NCI-H1436 treated with DMSO at 0.1 percent for 48 hours (cell line): ENCODE results near the gene MAD1L1.

Experiments used
- DNase-seq: peaks from one replicate; lab custom pipeline; 2025; lab: John Stamatoyannopoulos, UW

The MAD1L1 gene

DNA sequence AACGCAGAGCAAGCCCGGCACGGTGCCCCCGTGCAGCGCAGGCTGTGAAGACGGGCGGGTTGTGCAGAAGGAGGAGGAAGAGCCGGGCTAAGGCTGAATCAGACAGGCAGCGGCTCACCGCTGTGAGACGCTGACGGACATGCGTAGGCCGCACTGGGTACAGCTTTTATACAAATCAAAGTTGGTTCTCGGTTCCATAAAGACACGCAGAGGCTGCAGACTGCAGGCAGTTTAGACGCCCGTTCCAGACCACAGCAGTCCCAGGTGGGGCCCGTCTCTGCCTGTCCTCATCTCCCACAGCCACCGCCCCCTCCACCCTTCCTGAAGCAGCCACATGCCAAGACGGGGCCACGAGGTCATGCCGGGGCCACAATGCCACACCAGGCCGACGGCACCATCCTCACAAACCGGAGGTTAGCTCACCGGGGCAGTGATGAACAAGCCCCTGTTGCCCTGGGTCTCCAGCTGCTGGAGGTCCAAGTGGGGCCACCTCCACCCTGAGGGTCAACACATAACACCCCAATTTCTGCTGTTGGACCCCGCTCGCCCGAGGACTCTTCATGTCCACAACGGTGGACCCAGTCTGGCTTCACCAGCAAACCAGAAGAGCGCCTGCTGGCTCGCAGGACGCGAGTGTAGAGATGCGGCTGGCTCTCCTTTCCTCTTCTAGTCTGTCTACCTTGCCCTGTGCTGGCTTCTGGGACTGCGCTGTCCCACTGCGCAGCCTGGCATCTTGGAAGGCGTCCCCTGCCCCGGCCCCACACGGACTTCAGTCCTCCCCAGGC, 335.5 kb downstream of the MAD1L1 start:
- DNase-seq = no peak

DNA sequence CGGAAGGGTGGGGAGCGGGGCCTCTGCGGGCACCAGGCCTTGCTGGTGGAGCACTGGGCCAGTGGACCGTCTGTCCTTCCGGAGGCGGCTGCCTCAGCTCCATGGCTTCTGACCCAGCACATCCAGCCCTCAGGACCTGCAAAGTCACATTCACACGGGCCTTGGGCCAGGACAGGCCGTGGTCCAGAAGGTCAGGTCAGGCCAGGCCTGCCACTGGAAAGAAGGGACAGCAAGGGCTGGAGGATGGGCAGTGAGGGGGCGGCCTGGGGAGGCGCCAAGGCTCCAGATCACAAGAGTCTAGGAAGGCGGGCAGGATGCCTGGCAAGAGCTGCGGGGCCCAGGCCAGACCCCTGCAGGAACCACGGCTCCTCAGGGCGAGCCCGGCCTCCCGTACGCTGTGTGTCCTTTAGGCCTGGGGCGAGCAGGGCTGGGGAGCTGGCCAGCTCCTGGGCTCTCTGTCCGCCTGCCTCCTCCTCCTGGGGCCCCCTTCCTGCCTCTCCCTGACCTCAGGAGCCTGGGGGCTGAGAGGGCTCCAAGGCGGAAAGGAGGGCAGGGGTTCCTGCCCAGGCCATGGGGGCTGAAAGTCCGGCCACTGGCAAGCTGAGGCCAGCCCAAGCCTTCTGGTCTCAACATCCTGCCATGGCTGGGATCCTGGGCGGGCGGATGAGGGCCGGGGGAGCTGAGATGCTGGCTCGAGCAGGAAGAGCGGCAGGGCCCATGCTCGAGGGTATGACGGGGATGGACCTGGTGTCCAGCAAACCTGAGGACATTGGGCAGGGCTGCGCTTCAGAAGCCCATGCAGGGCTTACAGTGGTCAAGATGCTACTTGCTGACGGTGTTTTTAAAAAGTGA, 336.9 kb downstream of the MAD1L1 start:
- DNase-seq = no peak

DNA sequence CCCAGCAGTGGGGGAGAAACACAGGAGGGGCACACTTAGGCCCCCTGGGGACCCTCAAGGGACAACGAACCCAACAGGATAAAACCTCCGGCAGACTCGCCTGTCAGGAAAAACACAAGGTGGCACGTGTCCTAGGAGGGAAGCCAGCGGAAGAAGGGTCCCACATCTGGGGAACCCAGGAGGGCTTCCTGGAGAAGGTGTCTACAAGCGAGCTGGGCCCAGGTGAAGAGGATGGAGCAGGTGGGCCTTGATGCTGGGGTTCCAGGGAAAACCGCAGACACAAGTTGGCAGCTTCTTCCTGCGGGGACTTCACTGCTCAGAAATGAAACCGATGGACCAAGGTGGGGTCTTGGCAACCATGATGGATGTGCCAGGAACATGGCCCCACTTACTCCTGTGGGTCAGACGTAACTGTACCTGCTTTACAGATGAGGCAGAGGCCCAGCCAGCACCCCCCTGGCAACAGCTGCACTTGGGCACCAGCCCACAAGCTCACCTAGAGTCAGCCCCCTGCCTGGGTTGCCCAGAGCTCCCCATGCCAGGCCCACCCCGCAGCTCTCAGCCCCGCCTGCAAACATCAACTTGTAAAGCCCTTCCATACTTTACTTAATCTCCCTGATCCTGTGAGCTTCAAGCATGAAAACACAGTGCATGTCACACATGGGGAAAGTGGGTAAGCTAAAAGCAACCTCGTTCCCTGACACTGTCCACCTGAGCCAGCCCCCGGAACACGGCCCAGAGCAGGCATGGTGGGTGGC, 337.7 kb downstream of the MAD1L1 start:
- DNase-seq = no peak

DNA sequence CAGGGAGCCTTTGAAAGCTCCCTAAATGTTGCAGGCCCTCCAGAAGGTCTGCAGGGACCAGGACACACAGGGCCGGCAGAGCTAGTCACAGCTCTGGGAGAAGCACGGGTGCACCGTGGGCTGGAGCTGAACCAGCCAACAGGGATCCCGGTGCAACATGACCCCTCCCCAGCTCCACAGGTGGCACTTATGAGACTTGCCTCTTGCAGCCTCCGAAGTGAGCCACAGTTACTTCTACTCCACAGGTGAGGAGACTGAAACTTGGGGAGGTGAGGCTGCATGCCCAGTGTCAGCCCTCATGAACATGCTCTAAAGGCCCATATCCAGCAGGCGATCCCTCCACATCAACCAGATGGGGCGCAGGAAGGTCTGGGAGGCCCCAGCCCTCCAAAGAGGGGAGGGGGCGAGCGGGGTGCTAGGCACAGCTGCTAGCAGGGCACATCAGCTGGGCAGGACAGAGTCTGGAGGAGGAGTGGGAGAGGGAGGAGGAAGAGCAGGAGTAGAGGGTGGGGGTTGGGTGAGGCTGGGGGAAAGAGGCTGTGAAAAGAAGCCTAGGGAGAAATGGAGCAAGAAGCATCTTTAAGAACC, 338.3 kb downstream of the MAD1L1 start:
- DNase-seq = no peak

DNA sequence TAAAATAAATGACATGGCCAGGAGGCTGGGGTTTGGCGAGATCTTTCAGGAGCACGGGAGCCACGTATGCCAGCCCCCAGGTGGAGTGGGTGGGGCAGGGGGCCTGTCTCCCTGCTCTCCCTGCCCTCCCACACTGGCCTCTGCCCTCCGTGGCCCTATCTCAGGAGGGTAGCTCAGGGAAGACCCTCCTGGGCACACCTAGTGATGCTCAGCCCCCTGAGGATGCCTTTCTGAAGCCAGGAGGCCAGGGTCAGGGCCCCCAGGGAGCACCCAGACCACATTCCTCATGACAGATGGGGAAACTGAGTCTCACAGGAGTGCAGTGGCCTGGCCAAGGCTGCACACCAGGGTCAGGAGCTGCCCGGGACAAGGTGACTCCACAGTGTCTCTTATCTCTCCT, 339.3 kb downstream of the MAD1L1 start:
- no peak for DNase-seq

DNA sequence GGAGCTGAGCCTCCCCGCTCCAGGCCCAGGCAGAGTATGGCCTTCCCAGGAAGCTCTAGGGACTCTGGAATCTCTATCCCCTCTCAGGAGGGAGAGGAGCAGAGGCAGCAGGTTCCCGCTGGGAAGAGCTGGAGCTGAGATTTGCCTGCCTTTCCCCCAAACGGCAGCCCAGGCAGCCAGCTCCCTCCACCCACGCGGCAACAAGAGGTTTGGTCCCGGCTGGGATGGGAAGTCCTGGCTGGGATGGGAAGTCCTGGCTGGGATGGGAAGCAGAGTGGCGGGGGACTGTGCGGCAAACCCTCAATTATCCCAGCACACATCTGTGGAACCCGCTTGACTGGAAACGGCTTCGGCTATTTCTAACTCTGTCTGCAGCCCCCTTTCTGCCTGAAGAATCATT, 339.7 kb downstream of the MAD1L1 start:
- no peak for DNase-seq

DNA sequence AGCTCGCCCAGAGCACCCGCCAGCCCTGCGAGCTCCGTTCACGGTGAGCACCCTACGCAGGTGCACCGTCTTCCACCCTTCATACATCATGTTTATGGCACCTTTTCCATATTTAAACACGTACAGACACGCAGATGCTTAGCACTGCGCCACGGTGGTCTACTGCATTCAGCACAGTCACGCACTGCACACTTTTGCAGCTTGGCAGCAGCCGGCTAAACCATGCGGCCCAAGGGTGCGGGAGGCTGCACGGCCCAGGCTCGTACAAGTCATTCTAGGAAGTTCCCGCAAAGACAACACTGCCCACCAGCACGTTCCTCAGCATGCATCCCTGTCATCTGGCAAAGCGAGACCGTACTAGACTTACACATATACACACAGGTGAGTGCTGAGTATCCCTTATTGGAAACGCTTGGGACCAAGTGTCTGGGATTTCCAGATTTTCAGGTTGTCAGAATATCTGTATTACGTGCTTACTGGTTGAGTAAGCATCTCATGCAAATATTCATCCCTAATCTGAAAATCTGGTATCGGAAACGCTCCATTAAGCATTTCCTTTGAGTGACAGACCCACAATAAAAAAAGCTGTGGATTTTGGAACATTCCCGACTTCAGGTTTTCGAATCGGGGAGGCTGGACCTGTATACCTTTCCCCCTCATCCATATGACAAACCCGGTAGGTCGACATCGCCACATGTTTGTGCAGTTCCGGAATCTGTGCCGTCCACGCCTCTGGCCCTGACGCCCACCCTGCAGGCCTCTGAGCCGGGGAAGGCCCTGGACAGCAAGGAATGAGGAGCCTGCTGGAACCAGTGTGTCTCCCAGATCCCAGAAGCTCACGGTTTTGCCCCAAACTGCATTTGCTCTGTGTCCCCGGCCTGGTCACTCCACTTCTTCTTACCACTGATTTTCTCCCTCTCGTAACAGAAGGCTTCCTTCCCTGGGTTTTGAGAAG, 340.5 kb downstream of the MAD1L1 start:
- no peak for DNase-seq

DNA sequence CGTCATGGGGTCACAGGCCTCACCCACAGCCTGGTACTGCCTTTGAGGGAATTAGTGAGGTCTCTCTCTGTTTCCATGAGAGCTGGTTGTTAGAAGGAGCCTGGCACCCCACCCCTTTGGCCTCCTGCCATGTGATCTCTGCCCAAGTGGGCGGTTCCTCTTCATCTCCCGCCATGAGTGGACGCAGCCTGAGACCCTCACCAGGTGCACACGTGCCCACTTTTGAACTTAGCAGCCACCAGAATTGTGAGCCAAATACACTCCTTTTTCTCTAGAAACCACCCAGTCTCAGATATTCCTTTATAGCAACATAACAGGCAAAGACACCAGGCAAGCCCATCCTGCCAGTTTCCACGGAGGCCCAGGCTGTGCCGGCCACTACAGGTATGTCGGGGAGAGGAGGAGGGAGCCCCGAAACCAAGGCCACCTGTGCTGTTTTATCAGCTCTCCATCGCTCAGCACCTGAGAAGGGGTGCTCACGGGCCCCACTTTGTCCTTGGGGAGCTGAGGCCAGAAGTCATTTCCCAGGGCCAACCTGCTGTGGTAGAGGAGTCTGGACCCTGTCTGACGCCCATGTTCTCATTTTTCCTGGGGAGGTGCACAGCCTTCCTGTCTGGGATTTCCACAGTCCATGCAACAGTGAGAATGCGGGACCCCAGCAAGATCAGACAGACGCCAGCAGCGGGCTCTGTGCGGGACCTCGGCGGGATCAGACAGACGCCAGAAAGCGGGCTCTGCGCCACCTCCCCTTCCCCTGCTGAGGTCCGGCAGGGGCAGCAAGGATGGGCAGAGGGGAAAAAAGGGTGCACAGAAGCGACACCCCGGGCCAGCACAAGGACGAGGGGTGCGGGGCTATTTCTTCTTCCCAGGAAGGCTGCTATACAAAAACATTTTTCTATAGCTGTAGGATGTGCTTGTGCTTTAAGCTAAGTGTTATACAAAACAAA, 342.2 kb downstream of the MAD1L1 start:
- no peak for DNase-seq

DNA sequence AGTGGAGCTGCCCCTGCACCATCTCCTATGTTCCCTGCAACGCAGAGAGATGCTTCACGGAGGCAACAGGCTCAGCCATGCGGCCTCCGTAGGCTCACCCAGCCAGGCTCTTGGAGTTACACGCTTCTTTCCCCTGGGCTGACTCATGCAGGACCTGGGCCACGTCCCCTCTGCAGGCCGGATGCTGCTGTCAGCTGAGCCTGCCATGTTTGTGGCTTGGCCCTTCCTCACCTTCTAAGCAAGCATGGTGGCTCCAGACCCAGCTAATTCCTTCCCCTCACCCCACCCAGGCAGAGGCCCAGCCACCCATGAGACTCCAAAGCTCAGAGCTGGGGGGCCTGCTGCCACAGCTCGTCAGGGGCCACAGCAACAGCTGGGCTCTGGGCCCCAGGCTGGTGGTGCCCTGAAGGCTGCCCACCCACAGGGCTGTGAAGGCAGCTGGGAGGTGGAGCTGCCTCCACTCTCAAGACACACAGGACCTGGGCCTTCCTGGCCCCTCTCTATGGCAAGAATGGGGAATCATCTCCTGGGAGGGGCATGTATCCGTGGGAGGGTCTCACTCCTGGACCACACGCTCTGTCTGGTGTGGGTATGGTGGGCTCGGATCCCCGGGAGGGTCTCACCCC, 343.1 kb downstream of the MAD1L1 start:
- no peak for DNase-seq

DNA sequence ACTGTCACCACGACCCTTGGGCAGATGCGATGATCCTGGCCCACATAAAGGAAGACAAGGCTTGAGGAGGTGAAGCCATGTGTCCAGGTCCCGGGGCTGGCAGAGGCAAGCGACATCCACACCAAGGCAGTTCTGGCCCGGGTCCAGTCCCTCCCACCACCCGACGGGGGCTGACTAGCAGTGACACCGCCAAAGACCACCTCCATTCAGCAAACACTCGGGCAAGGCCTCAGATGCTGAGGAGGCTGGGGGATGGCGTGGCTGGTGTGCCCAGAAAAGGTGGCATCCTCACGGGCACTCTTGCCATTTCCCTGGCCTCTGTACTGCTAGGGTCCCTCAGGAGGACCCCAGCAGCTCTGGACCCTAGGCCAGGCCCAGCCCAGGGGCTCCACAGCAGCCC, 343.7 kb downstream of the MAD1L1 start:
- DNase-seq = no peak

DNA sequence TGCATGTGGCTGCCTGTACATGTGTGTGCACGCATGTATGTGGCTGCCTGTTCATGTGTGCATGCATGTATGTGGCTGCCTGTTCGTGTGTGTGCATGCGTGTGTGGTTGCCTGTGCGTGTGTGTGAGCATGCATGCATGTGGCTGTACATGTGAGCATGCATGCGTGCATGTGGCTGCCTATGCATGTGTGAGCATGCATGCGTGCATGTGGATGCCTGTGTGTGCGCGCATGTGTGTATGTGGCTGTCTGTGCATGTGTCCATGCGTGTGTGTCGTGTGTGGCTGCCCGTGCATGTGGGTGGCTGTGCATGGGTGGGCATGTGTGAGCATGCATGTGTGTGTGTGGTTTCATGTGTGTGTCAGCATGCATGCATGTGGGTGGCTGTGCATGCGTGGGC, 344.3 kb downstream of the MAD1L1 start:
- DNase-seq = no peak

DNA sequence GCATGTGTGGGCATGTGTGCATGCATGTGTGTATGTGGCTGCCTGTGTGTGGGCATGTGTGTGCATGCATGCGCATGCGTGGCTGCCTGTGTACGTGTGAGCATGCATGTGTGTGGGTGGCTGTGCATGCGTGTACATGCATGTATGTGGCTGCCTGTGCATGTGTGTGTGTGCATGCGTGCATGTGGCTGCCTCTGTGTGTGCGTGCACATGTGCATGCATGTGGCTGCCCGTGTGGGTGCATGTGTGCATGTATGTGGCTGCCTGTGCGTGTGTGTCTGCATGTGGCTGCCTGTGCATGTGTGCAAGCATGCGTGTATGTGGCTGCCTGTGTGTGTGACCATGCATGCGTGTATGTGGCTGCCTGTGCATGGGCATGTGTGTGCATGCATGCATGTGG, 345.5 kb downstream of the MAD1L1 start:
- DNase-seq = no peak

DNA sequence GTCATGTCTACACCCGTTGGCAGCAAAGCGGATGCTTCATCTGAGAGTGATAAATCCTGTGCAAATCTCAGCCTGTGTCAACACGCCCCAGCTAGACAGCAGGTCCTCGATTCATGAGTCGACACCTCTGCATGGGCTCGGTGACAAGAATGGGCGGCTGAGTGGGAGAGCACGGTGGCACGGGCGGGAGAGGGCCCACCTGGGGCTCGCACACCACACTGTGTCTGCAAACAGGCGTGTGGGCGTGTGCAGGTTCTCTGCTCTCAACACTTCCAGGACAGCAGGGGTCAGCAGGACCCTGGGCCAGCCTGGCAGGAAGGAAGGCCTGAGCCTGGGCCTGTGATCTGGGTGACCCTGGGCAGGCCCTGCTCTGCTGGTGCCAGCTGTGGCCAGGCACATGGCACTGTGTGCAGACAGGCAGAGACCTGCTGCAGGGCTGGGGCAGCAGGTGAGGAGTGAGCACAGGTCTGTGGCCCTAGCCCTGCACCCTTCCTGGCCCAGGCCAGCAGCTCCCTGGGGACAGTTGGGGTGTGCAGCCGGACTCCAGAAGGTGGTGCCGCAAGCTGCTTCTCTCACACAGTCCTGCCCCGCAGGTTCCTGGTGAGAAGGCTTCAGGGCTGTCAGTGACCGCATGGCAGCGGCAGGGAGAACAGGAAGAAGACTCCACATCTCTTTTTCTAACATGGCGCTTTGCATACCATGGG, 346.2 kb downstream of the MAD1L1 start:
- no peak for DNase-seq

DNA sequence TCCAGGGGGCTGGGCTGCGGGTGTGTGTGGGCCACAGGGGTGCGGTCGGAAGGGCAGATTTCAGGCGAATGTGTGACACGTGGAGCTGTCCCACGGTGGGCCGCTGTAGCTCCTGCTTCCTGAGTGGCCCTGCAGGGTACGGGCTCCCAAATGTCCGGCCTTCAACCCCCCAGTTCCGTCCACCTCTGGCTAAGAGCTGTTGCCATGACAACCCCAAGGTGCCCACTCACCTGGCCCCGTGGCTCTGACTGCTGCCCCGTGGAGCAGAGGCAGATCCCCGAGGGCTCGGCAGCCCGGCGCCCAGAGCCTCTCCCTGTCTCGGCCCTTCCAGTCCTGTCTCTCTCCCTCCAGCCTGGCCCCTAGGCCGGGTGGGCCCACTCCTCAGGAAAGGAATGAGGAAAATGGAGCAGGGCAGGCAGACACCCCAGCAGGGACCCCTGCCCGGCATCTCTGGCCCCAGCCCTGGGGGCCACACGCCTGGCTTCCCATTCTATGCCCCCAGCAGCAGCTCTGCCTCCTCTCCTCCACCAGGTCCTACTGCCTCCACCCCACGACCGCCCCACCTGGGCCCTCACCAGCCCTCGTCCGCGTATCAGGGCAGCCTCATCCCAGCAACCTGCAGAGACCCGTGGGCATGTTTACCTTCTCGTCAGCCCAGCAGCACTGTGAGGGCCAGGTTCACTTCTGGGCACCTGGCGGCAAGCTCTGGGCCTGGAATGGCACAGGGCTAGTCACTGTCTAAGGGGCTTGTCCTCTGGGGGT, 347.1 kb downstream of the MAD1L1 start:
- DNase-seq = no peak

DNA sequence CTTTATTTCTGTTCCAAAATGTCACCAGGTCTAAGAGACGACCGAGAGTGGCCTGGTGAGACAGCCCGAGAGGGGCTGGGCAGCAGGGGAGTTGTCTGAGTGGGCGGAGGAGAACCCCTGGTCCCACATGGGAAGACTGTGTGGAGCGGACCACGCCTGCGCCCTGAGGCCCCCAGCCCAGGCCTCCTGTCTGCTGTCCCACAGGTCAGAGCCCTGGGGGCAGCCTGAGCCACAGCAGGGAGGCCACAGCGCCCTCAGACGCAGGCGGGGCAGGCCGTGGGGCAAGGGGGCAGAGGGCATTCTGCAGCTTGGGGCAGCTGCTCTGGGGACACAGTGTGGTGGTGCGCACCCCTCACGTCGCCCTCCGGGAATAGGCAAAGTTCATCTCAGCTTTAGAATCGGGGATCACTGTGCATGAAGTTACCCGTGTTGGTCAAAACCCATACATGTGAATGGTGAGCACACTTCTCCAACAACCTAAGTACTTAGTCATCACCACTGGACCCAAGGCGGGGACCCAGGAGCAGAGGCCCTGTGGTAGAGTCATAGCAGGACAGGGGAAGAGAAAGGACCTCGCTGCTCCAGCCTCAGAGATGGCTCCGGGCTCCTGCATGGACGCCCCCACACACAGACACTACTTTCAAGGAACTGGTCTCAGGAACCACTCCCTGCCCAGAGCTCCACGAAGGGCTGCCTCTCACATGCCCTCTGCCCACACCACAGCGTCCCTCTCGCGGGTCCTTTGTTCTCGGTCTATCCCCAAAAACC, 348.0 kb downstream of the MAD1L1 start:
- DNase-seq = no peak

DNA sequence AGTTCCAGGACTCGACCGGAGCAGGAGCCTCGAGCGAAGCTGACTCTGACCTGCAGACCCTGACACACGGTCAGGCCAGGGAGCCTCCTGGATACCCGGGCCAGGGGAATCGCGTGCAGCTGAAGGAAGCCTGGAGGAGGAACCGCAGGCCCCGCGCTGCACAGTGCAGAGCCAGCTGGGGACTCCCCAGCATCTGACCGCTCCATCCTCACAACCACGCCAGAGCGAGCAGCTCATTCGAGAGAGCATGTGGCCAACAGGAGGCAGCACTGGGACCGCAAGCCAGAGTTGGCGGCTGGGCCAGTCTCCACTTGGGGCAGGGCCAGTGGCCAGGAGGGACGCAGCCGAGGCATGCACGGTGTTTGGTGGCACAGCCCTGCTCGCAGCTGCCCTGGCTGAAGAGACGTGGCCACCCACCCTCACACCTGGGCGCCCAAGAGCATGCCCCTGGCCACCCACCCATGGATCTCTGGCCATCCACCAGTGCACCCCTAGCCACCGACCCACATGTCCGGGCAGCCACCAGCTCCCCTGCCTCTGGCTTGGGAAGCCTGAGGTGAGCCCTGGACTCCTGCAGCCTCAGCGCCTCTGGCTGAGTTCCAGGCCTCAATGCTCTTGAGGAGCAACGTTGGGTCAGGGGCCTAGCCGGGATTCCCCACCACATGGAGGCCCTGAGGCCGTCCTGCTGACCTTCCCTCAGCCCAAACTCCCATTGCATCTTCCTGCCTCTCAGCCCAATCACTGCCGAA, 348.7 kb downstream of the MAD1L1 start:
- no peak for DNase-seq
